Fibroblast of the aortic adventitia (primary cell): Measurements from ENCODE around the gene LRCH1. TPM values are rescaled to one million over a fixed set of nuclear protein-coding genes. Genes with fewer than 3 reads are reported as not detected.

Source experiments
- DNase-seq: peaks from one replicate; pipeline ENCODE4 v3.0.0-alpha.2; 2010; ENCODE audit warnings: low read depth
- H3K4me3 ChIP-seq: 2 replicates; pipeline ENCODE4 v1.5.1; 2011; ENCODE audit warnings: low read depth, mild to moderate bottlenecking, control low read depth, low read length, moderate library complexity
- total RNA-seq: library from RNA; depleted of rRNA; stranded (reverse); fragments of >200 nt; gene quantifications from 2 replicates; pipeline ENCODE4 v1.2.3, GENCODE V29; 2012; ENCODE audit warnings: low replicate concordance
- TF ChIP-seq, protein P1 (sequence below): IDR thresholded peaks from 2 replicates; pipeline ENCODE4 v1.5.1; 2011; ENCODE audit warnings: mild to moderate bottlenecking, low read length, control low read depth, inconsistent platforms; ENCODE audit not compliant: insufficient read depth

The LRCH1 gene
- total RNA-seq, 1 donor, result 9.5 TPM

DNA sequence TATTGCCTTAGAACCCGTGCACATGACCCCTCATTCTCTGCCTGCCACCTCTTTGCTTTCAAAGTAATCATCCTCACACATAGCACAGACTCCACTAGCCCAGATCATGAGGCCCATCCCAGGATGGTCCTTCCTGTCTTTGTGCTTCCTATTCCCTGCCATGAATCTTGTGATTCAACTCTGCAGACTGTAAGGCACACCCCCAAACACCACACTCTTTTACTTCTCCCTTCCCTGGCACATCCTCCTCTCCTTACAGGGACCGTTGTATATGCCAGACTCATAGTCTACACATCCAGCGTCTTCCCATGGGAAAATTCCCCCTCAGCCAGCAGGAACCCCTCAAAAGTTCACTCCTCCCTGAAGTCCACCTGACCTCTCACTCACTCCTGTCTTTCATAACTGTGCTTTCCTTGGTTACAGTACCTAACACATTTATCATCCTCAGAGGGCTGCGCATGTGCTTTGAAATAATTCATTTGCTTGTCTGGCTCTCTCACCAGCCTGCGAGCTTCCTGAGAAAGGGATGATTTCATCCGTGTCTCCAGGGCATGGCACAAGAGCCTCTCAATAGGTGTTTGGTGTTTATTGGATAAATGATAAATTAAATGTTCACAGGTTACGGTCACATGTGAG is 26.8 kb upstream of the LRCH1 start:
- no peak overlapping the region for H3K4me3 ChIP-seq
- no peak for DNase-seq
- TF ChIP-seq, protein P1, sequence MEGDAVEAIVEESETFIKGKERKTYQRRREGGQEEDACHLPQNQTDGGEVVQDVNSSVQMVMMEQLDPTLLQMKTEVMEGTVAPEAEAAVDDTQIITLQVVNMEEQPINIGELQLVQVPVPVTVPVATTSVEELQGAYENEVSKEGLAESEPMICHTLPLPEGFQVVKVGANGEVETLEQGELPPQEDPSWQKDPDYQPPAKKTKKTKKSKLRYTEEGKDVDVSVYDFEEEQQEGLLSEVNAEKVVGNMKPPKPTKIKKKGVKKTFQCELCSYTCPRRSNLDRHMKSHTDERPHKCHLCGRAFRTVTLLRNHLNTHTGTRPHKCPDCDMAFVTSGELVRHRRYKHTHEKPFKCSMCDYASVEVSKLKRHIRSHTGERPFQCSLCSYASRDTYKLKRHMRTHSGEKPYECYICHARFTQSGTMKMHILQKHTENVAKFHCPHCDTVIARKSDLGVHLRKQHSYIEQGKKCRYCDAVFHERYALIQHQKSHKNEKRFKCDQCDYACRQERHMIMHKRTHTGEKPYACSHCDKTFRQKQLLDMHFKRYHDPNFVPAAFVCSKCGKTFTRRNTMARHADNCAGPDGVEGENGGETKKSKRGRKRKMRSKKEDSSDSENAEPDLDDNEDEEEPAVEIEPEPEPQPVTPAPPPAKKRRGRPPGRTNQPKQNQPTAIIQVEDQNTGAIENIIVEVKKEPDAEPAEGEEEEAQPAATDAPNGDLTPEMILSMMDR, result no peak

DNA sequence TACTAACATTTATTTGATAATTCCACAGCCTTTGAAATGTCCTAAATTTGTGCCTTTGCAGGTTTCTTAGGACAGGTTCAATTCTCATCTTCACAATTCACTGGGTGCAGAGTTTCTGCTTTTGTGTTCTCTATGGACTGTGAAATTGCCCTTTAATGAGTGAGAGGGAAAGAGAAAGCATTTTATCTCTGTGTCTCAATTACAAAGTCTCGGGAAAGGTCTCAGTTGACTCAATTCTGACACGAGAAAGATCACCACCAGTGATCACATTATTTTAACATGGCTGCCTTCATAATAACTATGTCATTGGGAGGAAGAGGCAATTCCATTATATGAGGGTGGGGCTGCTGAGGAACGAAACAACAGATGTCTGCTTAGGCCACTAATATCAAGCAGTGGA is 26.2 kb upstream of the LRCH1 start:
- H3K4me3 ChIP-seq, result no peak overlapping the region
- TF ChIP-seq, protein P1, result no peak
- DNase-seq, result no peak

DNA sequence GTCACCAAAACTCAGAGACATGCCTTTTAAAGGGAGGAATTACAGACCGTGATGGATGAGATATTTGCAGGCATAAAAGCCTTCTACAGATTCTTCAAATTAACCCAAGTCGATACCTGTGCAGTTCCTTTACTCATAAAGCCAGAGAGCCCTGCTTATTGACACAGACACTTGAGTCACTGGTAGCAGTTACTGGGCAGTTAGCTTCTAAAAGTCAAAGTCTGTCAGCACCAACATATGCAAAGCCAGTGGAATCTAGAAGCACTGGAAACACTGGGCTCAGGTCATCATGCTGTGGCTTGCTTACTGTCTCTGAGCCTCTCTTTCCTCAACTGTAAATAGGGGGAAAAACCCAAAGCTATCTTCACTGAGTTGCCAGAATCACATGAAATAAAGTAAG is 25.7 kb upstream of the LRCH1 start:
- TF ChIP-seq, protein P1, result no peak

DNA sequence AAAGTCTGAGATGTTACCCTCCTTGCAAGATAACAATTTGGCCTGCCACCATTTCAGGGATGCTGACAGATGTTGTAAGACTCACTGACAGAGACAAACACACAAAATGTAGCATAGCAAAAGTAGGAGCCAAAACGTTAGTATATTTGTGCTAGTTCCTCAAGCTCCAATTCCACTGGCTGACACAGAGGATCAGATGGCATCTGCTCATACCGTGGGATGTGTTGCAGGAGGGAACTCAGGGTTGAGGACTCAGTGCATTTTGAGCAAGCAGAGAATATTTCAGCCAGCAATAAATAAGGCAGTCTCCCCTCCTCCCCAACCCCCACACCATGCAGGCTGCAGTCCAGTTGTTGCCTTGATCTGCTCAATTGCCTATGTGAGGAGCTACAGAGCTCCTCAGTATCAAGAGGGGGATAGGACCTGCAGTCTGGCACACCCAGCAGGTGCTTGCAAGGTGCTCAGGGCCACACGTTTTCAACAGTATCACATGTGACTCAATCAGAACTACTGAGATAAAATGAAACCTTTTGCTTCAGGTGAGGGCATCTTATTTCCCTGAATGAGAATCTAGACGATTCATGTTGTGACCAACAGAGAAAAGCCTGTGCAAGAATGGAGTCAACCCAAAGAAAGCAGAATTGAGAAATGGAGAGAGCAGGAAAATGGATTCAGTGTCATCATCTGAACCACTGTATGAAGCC is 23.6 kb upstream of the LRCH1 start:
- DNase-seq, result no peak
- TF ChIP-seq, protein P1, result no peak
- H3K4me3 ChIP-seq, result no peak overlapping the region

More for the DNA sequence above, 25.7 kb upstream of the LRCH1 start:
- no peak for DNase-seq
- no peak overlapping the region for H3K4me3 ChIP-seq

DNA sequence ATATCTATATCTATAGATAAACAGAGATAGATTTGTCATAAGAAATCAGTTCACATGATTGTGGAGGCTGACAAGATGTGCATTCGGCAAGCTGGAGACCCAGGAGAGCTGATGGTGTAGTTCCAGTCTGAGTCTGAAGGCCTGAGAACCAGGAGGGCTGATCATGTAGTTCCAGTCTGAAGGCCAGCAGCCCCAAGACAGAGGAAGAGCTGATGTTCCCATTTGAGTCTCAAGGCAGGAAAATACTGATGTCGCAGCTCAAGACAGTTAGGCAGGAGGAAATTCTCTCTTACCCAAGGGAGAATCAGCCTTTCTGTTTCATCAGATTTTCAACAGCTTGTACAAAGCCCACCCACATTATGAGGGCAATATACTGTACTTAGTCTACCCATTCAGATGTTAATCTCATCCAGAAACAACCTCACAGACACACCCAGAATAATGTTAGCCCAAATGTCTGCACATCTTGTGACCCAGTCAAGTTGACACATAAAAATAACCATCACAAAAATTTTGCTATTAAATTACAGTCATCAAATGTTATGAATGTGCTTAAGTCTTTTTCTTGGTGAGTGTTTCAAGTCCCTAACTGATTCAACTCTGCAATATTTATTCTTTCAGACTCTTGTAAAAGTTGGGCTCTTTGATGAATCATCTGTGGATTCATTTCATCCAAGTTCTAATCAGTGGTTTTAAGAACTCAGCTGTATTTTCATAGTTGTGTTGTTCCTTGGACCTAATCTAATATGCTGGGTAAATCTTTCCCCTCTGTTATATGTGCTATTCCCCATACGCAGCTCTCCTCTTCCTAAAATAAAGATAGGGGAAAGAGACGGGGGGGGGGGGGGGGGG is 22.7 kb upstream of the LRCH1 start:
- peak; percentile 76 for DNase-seq
- no peak overlapping the region for H3K4me3 ChIP-seq
- TF ChIP-seq, protein P1, result no peak

DNA sequence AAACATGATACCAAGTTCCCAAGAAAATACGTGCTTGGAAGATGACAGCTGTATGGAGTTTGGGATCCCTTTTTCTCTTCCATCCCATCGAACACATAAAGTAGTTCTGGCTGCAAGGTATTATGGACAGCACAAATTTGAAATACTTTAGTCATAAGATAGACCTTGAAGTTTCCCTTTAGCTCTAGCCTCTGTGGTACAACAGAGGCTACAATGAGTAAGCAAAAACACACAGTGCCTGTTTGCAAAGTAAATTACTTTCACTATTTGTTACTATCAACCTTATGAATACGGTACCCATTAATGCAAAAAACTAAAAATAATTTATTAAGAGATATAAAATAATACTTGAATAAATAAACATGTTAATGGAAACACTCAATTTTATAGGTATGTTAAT is 21.0 kb upstream of the LRCH1 start:
- no peak overlapping the region for H3K4me3 ChIP-seq
- TF ChIP-seq, protein P1, result no peak
- peak; percentile 13 for DNase-seq
